GM04503 (cell line): ENCODE data around the gene SLC25A26.
A peak's percentile ranks its signal among the peaks of the same experiment; 100 is the strongest.
"Not testable (repeated sequence)": the region's sequence is repeated elsewhere in the genome, so short reads cannot be mapped to it uniquely, and the experiment has no call there.

Experiments
- DNase-seq: peaks from one replicate; pipeline ENCODE4 v3.0.0-alpha.2; 2012; ENCODE audit warnings: low read depth

SLC25A26 gene

GRCh38 chr3:66410976-66411375 is 190.2 kb downstream of the SLC25A26 start:
- no peak for DNase-seq

- DNase-seq, result no peak
These were observed 190.7 kb downstream of the SLC25A26 start for GRCh38 chr3:66411474-66411873.

GRCh38 chr3:66411961-66412887 is 191.4 kb downstream of the SLC25A26 start:
- no peak for DNase-seq

- DNase-seq, result peak; percentile 77
These were observed 192.4 kb downstream of the SLC25A26 start for GRCh38 chr3:66413151-66413751.

- no peak for DNase-seq
These were observed 194.0 kb downstream of the SLC25A26 start for GRCh38 chr3:66414846-66415245.

- no peak for DNase-seq
These were observed 195.1 kb downstream of the SLC25A26 start for GRCh38 chr3:66415867-66416428.

GRCh38 chr3:66416556-66417304 is 195.9 kb downstream of the SLC25A26 start:
- DNase-seq, result no peak

GRCh38 chr3:66418475-66418931 is 197.7 kb downstream of the SLC25A26 start:
- no peak for DNase-seq

- DNase-seq, result no peak
These were observed 198.2 kb downstream of the SLC25A26 start for GRCh38 chr3:66419036-66419435.

GRCh38 chr3:66421144-66421543 is 200.3 kb downstream of the SLC25A26 start:
- DNase-seq, result not testable (repeated sequence)

GRCh38 chr3:66421893-66422292 is 201.1 kb downstream of the SLC25A26 start:
- not testable (repeated sequence) for DNase-seq

- no peak for DNase-seq
These were observed 203.0 kb downstream of the SLC25A26 start for GRCh38 chr3:66423791-66424190.

GRCh38 chr3:66425032-66425431 is 204.2 kb downstream of the SLC25A26 start:
- no peak for DNase-seq

- DNase-seq, result no peak
These were observed 204.8 kb downstream of the SLC25A26 start for GRCh38 chr3:66425576-66426114.

- DNase-seq, result no peak
These were observed 205.3 kb downstream of the SLC25A26 start for GRCh38 chr3:66426135-66426534.

- DNase-seq, result no peak
These were observed 206.6 kb downstream of the SLC25A26 start for GRCh38 chr3:66427352-66427751.

GRCh38 chr3:66427951-66428474 is 207.2 kb downstream of the SLC25A26 start:
- no peak for DNase-seq
